MG63 (cell line): ENCODE data around the gene HDHD5. TPM values are rescaled to one million over a fixed set of nuclear protein-coding genes. Genes with fewer than 3 reads are reported as not detected.
A peak's percentile ranks its signal among the peaks of the same experiment; 100 is the strongest.

Experiments used
- DNase-seq: peaks from one replicate; pipeline ENCODE4 v3.0.0-alpha.2; 2020
- H3K27me3 ChIP-seq: fragments of 250-450 bp; sonication (Bioruptor Pico); 2 replicates; pipeline ENCODE4 v1.5.1; 2020; ENCODE audit warnings: mild to moderate bottlenecking, moderate library complexity
- H3K36me3 ChIP-seq: fragments of 250-450 bp; sonication (Bioruptor Pico); 2 replicates; pipeline ENCODE4 v1.5.1; 2020; ENCODE audit warnings: mild to moderate bottlenecking, moderate library complexity
- H3K4me3 ChIP-seq: fragments of 250-450 bp; sonication (Bioruptor Pico); 2 replicates; pipeline ENCODE4 v1.5.1; 2020; ENCODE audit warnings: mild to moderate bottlenecking, moderate library complexity
- H3K9me3 ChIP-seq: fragments of 250-450 bp; sonication (Bioruptor Pico); 2 replicates; pipeline ENCODE4 v1.5.1; 2020; ENCODE audit warnings: mild to moderate bottlenecking, moderate library complexity
- total RNA-seq: library from RNA; depleted of rRNA; stranded (reverse); fragments of >200 nt; shearing (Covaris generic); gene quantifications from 2 replicates; pipeline ENCODE4 v1.2.3, GENCODE V29; 2014; ENCODE audit warnings: low replicate concordance; rRNA removed

HDHD5 gene
- total RNA-seq = 88.1 and 148 TPM in 2 replicates

GRCh38 chr22:17158568-17159503, at the start of gene HDHD5:
Gene HDHD5 (minus strand): TSS chr22:17159277. CDS start chr22:17159251, 26 bp downstream.
- Histone ChIP-seq H3K4me3 (peak within 1 kb of the TSS; percentile 76), H3K36me3 (peaks cover 10% of the 10 kb centered on the region), H3K27me3 (no peaks in the 10 kb centered on the region), H3K9me3 (no peaks in the 10 kb centered on the region)
- peak; percentile 89 for DNase-seq

GRCh38 chr22:17205432-17205831, 46.4 kb upstream of the HDHD5 start:
- DNase-seq = no peak
- no peaks in the 10 kb centered on the region for H3K9me3 ChIP-seq
- H3K36me3 ChIP-seq = no peaks in the 10 kb centered on the region
- no peaks in the 10 kb centered on the region for H3K27me3 ChIP-seq
- H3K4me3 ChIP-seq = no peak overlapping the region

- no peak for DNase-seq
- H3K36me3 ChIP-seq = no peaks in the 10 kb centered on the region
- H3K9me3 ChIP-seq = no peaks in the 10 kb centered on the region
- no peak overlapping the region for H3K4me3 ChIP-seq
- no peaks in the 10 kb centered on the region for H3K27me3 ChIP-seq
Observed at GRCh38 chr22:17201285-17201945, 42.3 kb upstream of the HDHD5 start.

GRCh38 chr22:17199003-17199731, 40.1 kb upstream of the HDHD5 start:
- H3K36me3 ChIP-seq = no peaks in the 10 kb centered on the region
- H3K27me3 ChIP-seq = no peaks in the 10 kb centered on the region
- DNase-seq = no peak
- no peaks in the 10 kb centered on the region for H3K9me3 ChIP-seq
- H3K4me3 ChIP-seq = no peak overlapping the region

GRCh38 chr22:17198170-17199002, 39.3 kb upstream of the HDHD5 start:
- Histone ChIP-seq H3K9me3 (no peaks in the 10 kb centered on the region), H3K4me3 (no peak overlapping the region), H3K27me3 (no peaks in the 10 kb centered on the region), H3K36me3 (no peaks in the 10 kb centered on the region)
- DNase-seq = no peak

GRCh38 chr22:17194213-17194612, 35.1 kb upstream of the HDHD5 start:
- Histone ChIP-seq H3K9me3 (no peaks in the 10 kb centered on the region), H3K4me3 (no peak overlapping the region), H3K36me3 (no peaks in the 10 kb centered on the region), H3K27me3 (no peaks in the 10 kb centered on the region)
- no peak for DNase-seq

GRCh38 chr22:17192186-17192585, 33.1 kb upstream of the HDHD5 start:
- no peak for DNase-seq
- H3K27me3 ChIP-seq = no peaks in the 10 kb centered on the region
- H3K4me3 ChIP-seq = no peak overlapping the region
- H3K36me3 ChIP-seq = no peaks in the 10 kb centered on the region
- H3K9me3 ChIP-seq = no peaks in the 10 kb centered on the region

- peak; percentile 33 for DNase-seq
- Histone ChIP-seq H3K27me3 (no peaks in the 10 kb centered on the region), H3K36me3 (no peaks in the 10 kb centered on the region), H3K4me3 (no peak overlapping the region), H3K9me3 (no peaks in the 10 kb centered on the region)
Observed at GRCh38 chr22:17191163-17191784, 32.2 kb upstream of the HDHD5 start.

- H3K9me3 ChIP-seq = no peaks in the 10 kb centered on the region
- H3K36me3 ChIP-seq = no peaks in the 10 kb centered on the region
- DNase-seq = no peak
- H3K4me3 ChIP-seq = no peak overlapping the region
- H3K27me3 ChIP-seq = no peaks in the 10 kb centered on the region
Observed at GRCh38 chr22:17190702-17191101, 31.6 kb upstream of the HDHD5 start.

- DNase-seq = no peak
- no peak overlapping the region for H3K4me3 ChIP-seq
Observed at GRCh38 chr22:17176715-17177114, 17.6 kb upstream of the HDHD5 start.

GRCh38 chr22:17172029-17172833, 13.2 kb upstream of the HDHD5 start:
- Histone ChIP-seq H3K9me3 (no peaks in the 10 kb centered on the region), H3K36me3 (no peaks in the 10 kb centered on the region), H3K27me3 (no peaks in the 10 kb centered on the region), H3K4me3 (peak overlapping the region; percentile 54)
- no peak for DNase-seq

More at GRCh38 chr22:17176715-17177114, 17.6 kb upstream of the HDHD5 start:
- no peaks in the 10 kb centered on the region for H3K27me3 ChIP-seq
- no peaks in the 10 kb centered on the region for H3K36me3 ChIP-seq
- H3K9me3 ChIP-seq = no peaks in the 10 kb centered on the region

- Histone ChIP-seq H3K27me3 (no peaks in the 10 kb centered on the region), H3K36me3 (no peaks in the 10 kb centered on the region), H3K9me3 (no peaks in the 10 kb centered on the region), H3K4me3 (peak overlapping the region; percentile 54)
- DNase-seq = peak; percentile 92
Observed at GRCh38 chr22:17171153-17172028, 12.3 kb upstream of the HDHD5 start.

- H3K9me3 ChIP-seq = no peaks in the 10 kb centered on the region
- no peaks in the 10 kb centered on the region for H3K27me3 ChIP-seq
- peak; percentile 54 for DNase-seq
- H3K4me3 ChIP-seq = no peak overlapping the region
- no peaks in the 10 kb centered on the region for H3K36me3 ChIP-seq
Observed at GRCh38 chr22:17167486-17167885, 8.4 kb upstream of the HDHD5 start.

GRCh38 chr22:17164392-17165024, 5.4 kb upstream of the HDHD5 start:
- H3K27me3 ChIP-seq = no peaks in the 10 kb centered on the region
- H3K9me3 ChIP-seq = no peaks in the 10 kb centered on the region
- no peak for DNase-seq
- H3K36me3 ChIP-seq = no peaks in the 10 kb centered on the region
- no peak overlapping the region for H3K4me3 ChIP-seq
